ENCODE results near the gene AP4B1. TPM values are rescaled to one million over a fixed set of nuclear protein-coding genes. Genes with fewer than 3 reads are reported as not detected.

The AP4B1 gene
- total and polyA plus RNA-seq, 2 of the 13 experiments (the other 11 are each of a cell fraction or from before 2014, with no cell fraction given) = 8.5 to 12.0 TPM

GRCh38 chr1:113928941-113929749 lies 24.5 kb upstream of the AP4B1 start, which contains the start of gene HIPK1 (continued):
- no peak for TF ChIP-seq ZBTB40 (IDR thresholded peaks at IDR 0.05)
- TF ChIP-seq ZBTB40 (CRISPR knock-in tag; IDR thresholded peaks at IDR 0.05) = peak; percentile 52; the same call in 1 of the 2 replicates
- no peak for TF ChIP-seq DR1 (CRISPR knock-in tag; IDR thresholded peaks at IDR 0.05)
- TF ChIP-seq ELF1 (CRISPR knock-in tag; IDR thresholded peaks at IDR 0.05) = peak; percentile 100
- TF ChIP-seq ZNF530 (CRISPR knock-in tag; IDR thresholded peaks at IDR 0.05; ENCODE audit: low read depth) = no peak
- TF ChIP-seq ZNF235 (CRISPR knock-in tag; IDR thresholded peaks at IDR 0.05; ENCODE audit: borderline replicate concordance) = no peak
- peak; percentile 66; the same call in 1 of the 2 replicates for TF ChIP-seq TFDP1 (CRISPR knock-in tag; IDR thresholded peaks at IDR 0.05; ENCODE audit: borderline replicate concordance)
- TF ChIP-seq ZNF577 (CRISPR knock-in tag; IDR thresholded peaks at IDR 0.05; ENCODE audit: borderline replicate concordance, low read depth) = no peak
- TF ChIP-seq ZNF652 (CRISPR knock-in tag; IDR thresholded peaks at IDR 0.05; ENCODE audit: borderline replicate concordance, low read depth) = no peak; the same call in 1 of the 2 replicates
- TF ChIP-seq ZNF607 (CRISPR knock-in tag; IDR thresholded peaks at IDR 0.05; ENCODE audit: borderline replicate concordance) = peak; percentile 85
- no peak for TF ChIP-seq FOSL1 (CRISPR knock-in tag; IDR thresholded peaks at IDR 0.05; ENCODE audit: borderline replicate concordance)
- TF ChIP-seq MYNN (CRISPR knock-in tag; IDR thresholded peaks at IDR 0.05; ENCODE audit: low read depth) = no peak; the same call in 1 of the 2 replicates
- peak; percentile 31; the same call in 1 of the 2 replicates for TF ChIP-seq TBX3 (IDR thresholded peaks at IDR 0.05; ENCODE audit: borderline replicate concordance)
- no peak for TF ChIP-seq SIX1 (CRISPR knock-in tag; IDR thresholded peaks at IDR 0.05; ENCODE audit: borderline replicate concordance)
- peak; percentile 88 for TF ChIP-seq FOXA3 (CRISPR knock-in tag; IDR thresholded peaks at IDR 0.05)
- peak; percentile 79 for TF ChIP-seq SRY (CRISPR knock-in tag; IDR thresholded peaks at IDR 0.05)
- TF ChIP-seq ZNF772 (CRISPR knock-in tag; IDR thresholded peaks at IDR 0.05) = peak; percentile 48; the same call in 1 of the 2 replicates
- TF ChIP-seq GLI4 (CRISPR knock-in tag; IDR thresholded peaks at IDR 0.05; ENCODE audit: borderline replicate concordance) = 0 out of 2 replicates have a peak, but pooled peaks have one; percentile 0
- peak; percentile 94 for TF ChIP-seq SRF (IDR thresholded peaks at IDR 0.05; ENCODE audit: low read depth, low read length)
- no peak for TF ChIP-seq ZNF552 (CRISPR knock-in tag; IDR thresholded peaks at IDR 0.05; ENCODE audit: borderline replicate concordance)

Measured in HepG2 (cell line).